Vagina (tissue), 2 donors: ENCODE measurements around the gene SGK1. TPM values are rescaled to one million over a fixed set of nuclear protein-coding genes. Genes with fewer than 3 reads are reported as not detected.
"Not testable (repeated sequence)": the region's sequence is repeated elsewhere in the genome, so short reads cannot be mapped to it uniquely, and the experiment has no call there.

Experiments used
- DNase-seq, 2 donors: peaks; one replicate each; pipeline ENCODE4 v3.0.0-alpha.2; 2017; ENCODE audit errors: extremely low spot score in 2 of 2
- H3K27ac ChIP-seq: fragments of 200-600 bp; sonication (generic); one replicate; pipeline ENCODE4 v1.5.1; 2019
- H3K27me3 ChIP-seq: fragments of 200-600 bp; sonication (generic); one replicate; pipeline ENCODE4 v1.5.1; 2019
- H3K36me3 ChIP-seq, 2 donors: fragments of 200-600 bp; sonication (generic); one replicate each; pipeline ENCODE4 v1.5.1; 2017 to 2019
- H3K4me1 ChIP-seq: fragments of 200-600 bp; sonication (generic); one replicate; pipeline ENCODE4 v1.5.1; 2019
- H3K4me3 ChIP-seq, 2 donors: fragments of 200-600 bp; sonication (generic); 1 replicate in 1 of 2; 2 replicates in 1 of 2; pipeline ENCODE4 v1.5.1; 2016 to 2019
- H3K9me3 ChIP-seq: fragments of 200-600 bp; sonication (generic); one replicate; pipeline ENCODE4 v1.5.1; 2019
- CTCF ChIP-seq, 3 experiments: fragments of 450-650 bp in 2 of 3; fragments of 200-600 bp in 1 of 3; sonication (generic) in 1 of 3; IDR thresholded peaks; one replicate each; pipeline ENCODE4 v1.5.1; 2017 to 2019; ENCODE audit warnings: antibody characterized with exemption in 3 of 3, mild to moderate bottlenecking in 2 of 3, moderate library complexity in 2 of 3
- POLR2A ChIP-seq, 2 donors: fragments of 450-650 bp; IDR thresholded peaks; one replicate each; pipeline ENCODE4 v1.6.1; 2017; ENCODE audit warnings: antibody characterized with exemption in 2 of 2, mild to moderate bottlenecking in 2 of 2, moderate library complexity in 2 of 2
- POLR2AphosphoS5 ChIP-seq, 2 donors: sonication (generic); formaldehyde crosslinking; IDR thresholded peaks; one replicate each; pipeline ENCODE4 v1.9.0; 2017; ENCODE audit warnings: antibody characterized with exemption in 2 of 2, mild to moderate bottlenecking in 2 of 2, low read depth in 1 of 2; ENCODE audit not compliant: insufficient read depth in 1 of 2
- intact Hi-C: fragments of 100-400 bp; cut with DNase I; formaldehyde crosslinking; loops from one replicate; pipeline ENCODE4 v1.15.1; 2023
- total RNA-seq: library from RNA; depleted of rRNA; stranded (reverse); fragments of >200 nt; gene quantifications from one replicate; pipeline ENCODE4 v1.2.3, GENCODE V29; 2016

The SGK1 gene
- total RNA-seq, 1 donor from 2014 or later = 608 TPM

DNA sequence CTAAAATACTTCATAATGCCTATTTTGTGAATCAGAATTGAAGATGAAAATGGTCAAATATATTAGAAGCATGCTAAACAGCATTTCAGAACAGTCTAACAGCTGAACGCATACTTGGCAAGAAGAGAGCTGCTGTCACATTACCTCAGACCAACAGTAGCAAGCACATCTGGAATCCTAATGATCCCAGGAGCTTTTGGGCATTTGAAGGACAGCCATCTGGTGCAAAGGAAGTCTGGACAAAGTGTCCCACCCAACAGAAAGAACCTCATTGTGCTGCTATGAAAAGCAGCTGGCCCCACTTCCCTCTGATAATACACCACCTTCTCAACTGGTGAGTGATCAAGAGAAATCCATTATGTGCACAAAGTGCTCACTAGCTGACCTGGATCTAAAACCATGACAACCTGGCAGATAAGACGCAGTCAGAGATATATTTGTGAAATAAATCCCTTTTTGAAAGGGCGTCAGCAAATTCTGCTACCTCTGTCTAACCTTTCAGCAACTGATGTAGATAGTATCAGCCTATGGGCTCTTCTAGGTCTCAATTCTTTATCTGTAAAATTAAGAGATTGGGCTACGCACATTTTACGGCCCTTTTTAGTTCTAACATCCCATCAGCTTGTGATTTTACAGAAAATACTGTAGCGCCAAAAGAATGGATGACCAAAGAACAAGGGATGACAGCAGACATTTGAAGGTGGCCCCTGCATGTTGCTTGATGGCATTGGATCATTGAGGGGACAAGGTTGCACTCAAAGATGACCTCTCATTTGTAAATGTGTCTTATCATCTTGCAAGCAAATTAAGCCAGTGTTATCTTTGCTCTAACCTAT lies 78.7 kb downstream of the SGK1 start:
- Histone ChIP-seq H3K9me3 (no peaks in the 10 kb centered on the region), H3K4me3 (no peak overlapping the region), H3K27me3 (no peaks in the 10 kb centered on the region), H3K27ac (no peak overlapping the region), H3K36me3 (no peaks in the 10 kb centered on the region), H3K4me1 (peaks cover 5% of the 10 kb centered on the region)
- no peak for DNase-seq
- no peak for TF ChIP-seq POLR2AphosphoS5 (IDR thresholded peaks at IDR 0.05; ENCODE audit: insufficient read depth in 1 of 2, low read depth in 1 of 2)
- no peak for TF ChIP-seq POLR2A (IDR thresholded peaks at IDR 0.05)
- TF ChIP-seq CTCF (IDR thresholded peaks at IDR 0.05) = no peak
- intact Hi-C loops = no loop called here

DNA sequence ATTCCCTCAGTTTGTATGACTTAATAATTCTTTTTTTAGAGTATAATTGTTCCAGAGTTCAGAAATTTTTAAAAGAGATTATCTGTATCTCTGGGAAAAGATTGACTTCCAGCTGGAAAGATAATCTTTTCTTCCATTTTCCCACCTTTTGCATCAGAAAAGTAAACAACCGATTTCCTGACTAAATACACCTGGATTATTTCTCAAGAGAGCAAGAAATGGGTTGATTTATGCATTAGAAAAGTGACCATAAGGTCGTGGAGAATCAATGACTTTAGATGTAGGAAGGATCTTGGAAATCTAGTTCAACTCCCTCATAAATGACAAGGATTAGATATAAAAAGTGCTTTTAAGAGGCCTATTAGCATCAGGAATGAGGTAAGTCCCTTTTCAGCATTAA lies 79.9 kb downstream of the SGK1 start:
- Histone ChIP-seq H3K27me3 (no peaks in the 10 kb centered on the region), H3K27ac (no peak overlapping the region), H3K4me1 (peaks cover 5% of the 10 kb centered on the region), H3K36me3 (no peaks in the 10 kb centered on the region), H3K9me3 (no peaks in the 10 kb centered on the region), H3K4me3 (no peak overlapping the region)
- TF ChIP-seq POLR2A (IDR thresholded peaks at IDR 0.05) (no peak), CTCF (IDR thresholded peaks at IDR 0.05) (no peak), POLR2AphosphoS5 (IDR thresholded peaks at IDR 0.05; ENCODE audit: insufficient read depth in 1 of 2, low read depth in 1 of 2) (no peak)
- intact Hi-C loops = no loop called here
- DNase-seq = no peak

GRCh38 chr6:134235937-134236751 lies 81.8 kb downstream of the SGK1 start:
- Histone ChIP-seq H3K9me3 (no peaks in the 10 kb centered on the region), H3K27me3 (no peaks in the 10 kb centered on the region), H3K27ac (no peak overlapping the region), H3K4me1 (peaks cover 4% of the 10 kb centered on the region), H3K36me3 (no peaks in the 10 kb centered on the region), H3K4me3 (no peak overlapping the region)
- DNase-seq = no peak
- intact Hi-C loops = no loop called here
- no peak for TF ChIP-seq CTCF (IDR thresholded peaks at IDR 0.05)
- no peak for TF ChIP-seq POLR2A (IDR thresholded peaks at IDR 0.05)
- no peak for TF ChIP-seq POLR2AphosphoS5 (IDR thresholded peaks at IDR 0.05; ENCODE audit: insufficient read depth in 1 of 2, low read depth in 1 of 2)

DNA sequence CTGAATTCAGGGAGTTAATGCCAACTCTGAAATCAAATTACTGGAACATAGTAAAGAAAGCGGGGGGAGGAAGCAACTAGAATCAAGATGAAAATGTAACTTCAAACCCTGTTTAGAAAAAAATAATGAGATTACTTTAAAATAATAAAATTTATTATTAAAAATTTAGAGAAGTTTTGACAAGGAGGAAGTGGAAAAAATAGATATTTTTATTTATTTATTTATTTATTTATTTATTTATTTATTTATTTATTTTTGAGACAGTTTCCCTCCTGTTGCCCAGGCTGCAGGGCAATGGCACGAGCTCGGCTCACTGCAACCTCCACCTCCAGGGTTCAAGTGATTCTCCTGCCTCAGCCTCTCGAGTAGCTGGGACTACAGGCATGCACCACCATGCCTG lies 82.6 kb downstream of the SGK1 start:
- DNase-seq, H3K4me1 ChIP-seq, H3K27ac ChIP-seq, H3K9me3 ChIP-seq, H3K27me3 ChIP-seq, H3K36me3 ChIP-seq, H3K4me3 ChIP-seq, intact Hi-C loops: not testable (repeated sequence)

- TF ChIP-seq POLR2A (IDR thresholded peaks at IDR 0.05) (no peak), CTCF (IDR thresholded peaks at IDR 0.05) (no peak), POLR2AphosphoS5 (IDR thresholded peaks at IDR 0.05; ENCODE audit: insufficient read depth in 1 of 2, low read depth in 1 of 2) (no peak)
- Histone ChIP-seq H3K4me1 (no peaks in the 10 kb centered on the region), H3K36me3 (no peaks in the 10 kb centered on the region), H3K27ac (no peak overlapping the region), H3K27me3 (no peaks in the 10 kb centered on the region), H3K9me3 (no peaks in the 10 kb centered on the region), H3K4me3 (no peak overlapping the region)
- intact Hi-C loops = no loop called here
- no peak for DNase-seq
Observed at GRCh38 chr6:134233180-134233955, 84.5 kb downstream of the SGK1 start.
